Measurements from ENCODE around the gene SUCLA2. TPM values are rescaled to one million over a fixed set of nuclear protein-coding genes. Genes with fewer than 3 reads are reported as not detected.

Gene SUCLA2
- total and polyA plus RNA-seq, 9 of the 15 experiments (the other 6 are each of a cell fraction or from before 2014, with no cell fraction given) = 23.3 to 52.9 (median 35.8) TPM

DNA sequence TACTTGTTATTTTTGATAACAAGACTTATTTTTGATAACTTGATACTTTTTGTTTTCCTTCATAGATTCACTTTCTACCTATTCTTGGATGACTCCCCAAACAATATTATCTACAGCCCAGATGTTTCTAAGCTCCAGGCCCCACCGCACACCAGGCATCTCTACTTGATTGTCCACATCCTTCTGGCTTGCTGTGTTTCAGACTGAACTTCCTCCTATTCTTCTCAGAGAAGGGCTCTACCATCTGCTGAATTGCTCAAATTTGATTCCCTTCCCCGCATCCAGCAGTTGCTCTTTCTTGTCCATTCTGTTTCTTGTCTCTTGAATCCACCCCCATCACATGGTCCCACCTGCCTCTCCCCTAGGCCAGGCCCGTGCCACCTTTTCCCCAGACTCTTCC is 49.5 kb upstream of the SUCLA2 start:
- Histone ChIP-seq H3K79me2 (ENCODE audit: control insufficient read depth, insufficient read depth, low read length) (no peaks in the 10 kb centered on the region), H3K4me1 (replicated peaks in 1 of 2; ENCODE audit: control insufficient read depth in 2 of 2, insufficient read depth in 2 of 2, low read length in 2 of 2) (no peaks in the 10 kb centered on the region), H2AFZ (ENCODE audit: low read depth, low read length) (no peak overlapping the region), H4K20me1 (replicated peaks; ENCODE audit: control insufficient read depth, insufficient read depth, low read length) (no peaks in the 10 kb centered on the region), H3K4me2 (ENCODE audit: insufficient read depth, low read length) (no peak overlapping the region), H3K9me1 (ENCODE audit: control insufficient read depth, insufficient read depth, low read length) (no peaks in the 10 kb centered on the region), H3K27ac (ENCODE audit: extremely low read depth, low read depth, low read length) (no peak overlapping the region), H3K9ac (ENCODE audit: insufficient read depth in 1 of 2, low read depth in 2 of 2, low read length in 2 of 2) (no peak overlapping the region), H3K4me3 (no peak overlapping the region), H3K36me3 (ENCODE audit: control insufficient read depth, insufficient read depth, low read length) (peaks cover 50% of the 10 kb centered on the region; the same call in 2 of the 3 replicates), H3K27me3 (ENCODE audit: control insufficient read depth in 2 of 2, insufficient read depth in 2 of 2, low read length in 2 of 2) (no peaks in the 10 kb centered on the region), H3K9me3 (replicated peaks; ENCODE audit: control insufficient read depth, insufficient read depth, low read depth, low read length) (no peaks in the 10 kb centered on the region)
- CTCF ChIA-PET (ENCODE audit: low intra/inter-chr PET ratio) = no interaction called here
- WGBS (ENCODE audit: insufficient coverage, low coverage, missing lambda C conversion rate) = 92% methylated on average over 3 of the region's 3 CpGs
- no peak for FAIRE-seq
- no peak for DNase-seq (ENCODE audit: extremely low read depth in 1 of 4, low spot score in 3 of 4)
- POLR2A ChIA-PET = interaction anchor here (0.7 to 1.6 kb wide), 2 partner anchors 32 to 43 kb away, joined by 3 to 5 read pairs; no protein-coding TSS in a partner anchor
- intact Hi-C loops (cut with micrococcal nuclease) = no loop called here
- in situ Hi-C loops (cut with MboI) = no loop called here
- no TSS peak for BruUV-seq (replicated peaks)
- no peak for ATAC-seq
- TF ChIP-seq, protein P1, sequence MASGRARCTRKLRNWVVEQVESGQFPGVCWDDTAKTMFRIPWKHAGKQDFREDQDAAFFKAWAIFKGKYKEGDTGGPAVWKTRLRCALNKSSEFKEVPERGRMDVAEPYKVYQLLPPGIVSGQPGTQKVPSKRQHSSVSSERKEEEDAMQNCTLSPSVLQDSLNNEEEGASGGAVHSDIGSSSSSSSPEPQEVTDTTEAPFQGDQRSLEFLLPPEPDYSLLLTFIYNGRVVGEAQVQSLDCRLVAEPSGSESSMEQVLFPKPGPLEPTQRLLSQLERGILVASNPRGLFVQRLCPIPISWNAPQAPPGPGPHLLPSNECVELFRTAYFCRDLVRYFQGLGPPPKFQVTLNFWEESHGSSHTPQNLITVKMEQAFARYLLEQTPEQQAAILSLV (tag; IDR thresholded peaks at IDR 0.05) = no peak
- TF ChIP-seq ZNF436 (CRISPR knock-in tag; IDR thresholded peaks at IDR 0.05) (no peak), GTF2F1 (IDR thresholded peaks at IDR 0.05; ENCODE audit: low read depth, low read length) (no peak), ARID3A (IDR thresholded peaks at IDR 0.05; ENCODE audit: borderline replicate concordance, low read depth, low read length) (no peak), PRMT5 (CRISPR knock-in tag; IDR thresholded peaks at IDR 0.05) (no peak), CXXC5 (CRISPR knock-in tag; IDR thresholded peaks at IDR 0.05) (no peak), GATAD2B (IDR thresholded peaks at IDR 0.05; ENCODE audit: borderline replicate concordance) (no peak), ZNF165 (CRISPR knock-in tag; IDR thresholded peaks at IDR 0.05; ENCODE audit: borderline replicate concordance) (no peak), MAFF (IDR thresholded peaks at IDR 0.05; ENCODE audit: low read length) (no peak), SMC3 (conservative IDR thresholded peaks at IDR 0.05; ENCODE audit: insufficient read depth, low read depth, low read length) (no peak), CBFA2T2 (conservative IDR thresholded peaks at IDR 0.05) (no peak), MAFK (IDR thresholded peaks at IDR 0.05; ENCODE audit: low read length) (no peak), HNRNPK (IDR thresholded peaks at IDR 0.05; ENCODE audit: low read depth, low read length, poor library complexity, severe bottlenecking) (no peak), ZBTB43 (CRISPR knock-in tag; IDR thresholded peaks at IDR 0.05) (no peak)
- TF ChIP-seq, protein P2, sequence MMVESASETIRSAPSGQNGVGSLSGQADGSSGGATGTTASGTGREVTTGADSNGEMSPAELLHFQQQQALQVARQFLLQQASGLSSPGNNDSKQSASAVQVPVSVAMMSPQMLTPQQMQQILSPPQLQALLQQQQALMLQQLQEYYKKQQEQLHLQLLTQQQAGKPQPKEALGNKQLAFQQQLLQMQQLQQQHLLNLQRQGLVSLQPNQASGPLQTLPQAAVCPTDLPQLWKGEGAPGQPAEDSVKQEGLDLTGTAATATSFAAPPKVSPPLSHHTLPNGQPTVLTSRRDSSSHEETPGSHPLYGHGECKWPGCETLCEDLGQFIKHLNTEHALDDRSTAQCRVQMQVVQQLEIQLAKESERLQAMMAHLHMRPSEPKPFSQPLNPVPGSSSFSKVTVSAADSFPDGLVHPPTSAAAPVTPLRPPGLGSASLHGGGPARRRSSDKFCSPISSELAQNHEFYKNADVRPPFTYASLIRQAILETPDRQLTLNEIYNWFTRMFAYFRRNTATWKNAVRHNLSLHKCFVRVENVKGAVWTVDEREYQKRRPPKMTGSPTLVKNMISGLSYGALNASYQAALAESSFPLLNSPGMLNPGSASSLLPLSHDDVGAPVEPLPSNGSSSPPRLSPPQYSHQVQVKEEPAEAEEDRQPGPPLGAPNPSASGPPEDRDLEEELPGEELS (CRISPR knock-in tag; IDR thresholded peaks at IDR 0.05; ENCODE audit: borderline replicate concordance) = no peak
- TF ChIP-seq, protein P3, sequence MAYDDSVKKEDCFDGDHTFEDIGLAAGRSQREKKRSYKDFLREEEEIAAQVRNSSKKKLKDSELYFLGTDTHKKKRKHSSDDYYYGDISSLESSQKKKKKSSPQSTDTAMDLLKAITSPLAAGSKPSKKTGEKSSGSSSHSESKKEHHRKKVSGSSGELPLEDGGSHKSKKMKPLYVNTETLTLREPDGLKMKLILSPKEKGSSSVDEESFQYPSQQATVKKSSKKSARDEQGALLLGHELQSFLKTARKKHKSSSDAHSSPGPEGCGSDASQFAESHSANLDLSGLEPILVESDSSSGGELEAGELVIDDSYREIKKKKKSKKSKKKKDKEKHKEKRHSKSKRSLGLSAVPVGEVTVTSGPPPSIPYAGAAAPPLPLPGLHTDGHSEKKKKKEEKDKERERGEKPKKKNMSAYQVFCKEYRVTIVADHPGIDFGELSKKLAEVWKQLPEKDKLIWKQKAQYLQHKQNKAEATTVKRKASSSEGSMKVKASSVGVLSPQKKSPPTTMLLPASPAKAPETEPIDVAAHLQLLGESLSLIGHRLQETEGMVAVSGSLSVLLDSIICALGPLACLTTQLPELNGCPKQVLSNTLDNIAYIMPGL (CRISPR knock-in tag; IDR thresholded peaks at IDR 0.05) = no peak

All from K562 (cell line).